HepG2 (cell line): ENCODE measurements around the gene SIRT6. TPM values are rescaled to one million over a fixed set of nuclear protein-coding genes. Genes with fewer than 3 reads are reported as not detected.

Experiments used
- BRCA1 ChIP-seq: sonication (generic); formaldehyde crosslinking; IDR thresholded peaks from 2 replicates; pipeline ENCODE4 v1.4.0; 2020; ENCODE audit warnings: missing genetic modification reagents
- IRF2 ChIP-seq: IDR thresholded peaks from 2 replicates; pipeline ENCODE4 v1.6.1; 2018; ENCODE audit warnings: missing genetic modification reagents, missing compliant biosample characterization
- MLLT10 ChIP-seq: sonication (generic); formaldehyde crosslinking; IDR thresholded peaks from 2 replicates; pipeline ENCODE4 v1.4.0; 2020; ENCODE audit warnings: missing genetic modification reagents
- POLR2A ChIP-seq, 2 experiments: IDR thresholded peaks; 2 replicates each; pipeline ENCODE4 v1.6.1; 2011; ENCODE audit warnings: low read depth in 2 of 2, low read length in 2 of 2, mild to moderate bottlenecking in 1 of 2, moderate library complexity in 1 of 2; ENCODE audit not compliant: insufficient read depth in 1 of 2
- RFX1 ChIP-seq: fragments of 450-650 bp; IDR thresholded peaks from 2 replicates; pipeline ENCODE4 v1.6.1; 2017
- SALL1 ChIP-seq: sonication (generic); formaldehyde crosslinking; IDR thresholded peaks from 2 replicates; pipeline ENCODE4 v1.8.0; 2022; ENCODE audit warnings: mild to moderate bottlenecking, missing genetic modification reagents
- SMAD1 ChIP-seq: sonication (generic); formaldehyde crosslinking; IDR thresholded peaks from 2 replicates; pipeline ENCODE4 v1.4.0; 2020; ENCODE audit warnings: missing genetic modification reagents, low read depth, mild to moderate bottlenecking, borderline replicate concordance
- STAT5B ChIP-seq: sonication (generic); formaldehyde crosslinking; IDR thresholded peaks from 2 replicates; pipeline ENCODE4 v1.4.0; 2020; ENCODE audit warnings: missing genetic modification reagents
- TRIM24 ChIP-seq: sonication (generic); formaldehyde crosslinking; IDR thresholded peaks from 2 replicates; pipeline ENCODE4 v1.8.0; 2022; ENCODE audit warnings: mild to moderate bottlenecking, missing genetic modification reagents
- ZFP36L2 ChIP-seq: sonication (generic); formaldehyde crosslinking; IDR thresholded peaks from 2 replicates; pipeline ENCODE4 v1.4.0; 2020; ENCODE audit warnings: missing genetic modification reagents
- ZFP82 ChIP-seq: sonication (generic); formaldehyde crosslinking; IDR thresholded peaks from 2 replicates; pipeline ENCODE4 v1.5.1; 2020; ENCODE audit warnings: mild to moderate bottlenecking, missing genetic modification reagents, borderline replicate concordance
- ZSCAN31 ChIP-seq: sonication (generic); formaldehyde crosslinking; IDR thresholded peaks from 2 replicates; pipeline ENCODE4 v1.5.0; 2020; ENCODE audit warnings: low read depth, mild to moderate bottlenecking, missing genetic modification reagents
- polyA plus RNA-seq, 8 experiments: library from polyadenylated mRNA; depleted of rRNA in 3 of 8; stranded (reverse) in 7 of 8; unstranded in 1 of 8; fragments of >200 nt; fragmentation: Illumina TruSeq in 4 of 8; extraction: Trizol in 4 of 8; gene quantifications; 2 replicates each; pipeline versions ENCODE4 v1.2.1 to v1.2.3, GENCODE V29; 2011 to 2016; ENCODE audit warnings: low read depth in 4 of 8, missing spikeins in 1 of 8, mixed read lengths in 1 of 8; ENCODE audit not compliant: insufficient read depth in 1 of 8
- total RNA-seq, 5 experiments: library from RNA; depleted of rRNA; stranded (reverse); fragments of >200 nt; fragmentation: Illumina TruSeq; extraction: Trizol; gene quantifications; 2 replicates each; pipeline ENCODE4 v1.2.3, GENCODE V29; 2016; ENCODE audit warnings: low read depth in 1 of 5
- TF ChIP-seq, protein P1 (sequence below): sonication (generic); formaldehyde crosslinking; IDR thresholded peaks from 2 replicates; pipeline ENCODE4 v1.5.1; 2020; ENCODE audit warnings: mild to moderate bottlenecking, missing genetic modification reagents, moderate library complexity
- TF ChIP-seq, protein P2 (sequence below): sonication (generic); formaldehyde crosslinking; IDR thresholded peaks from 2 replicates; pipeline ENCODE4 v1.8.1; 2023; ENCODE audit warnings: mild to moderate bottlenecking, missing genetic modification reagents
- TF ChIP-seq, protein P3 (sequence below): sonication (generic); formaldehyde crosslinking; IDR thresholded peaks from 2 replicates; pipeline ENCODE4 v1.5.0; 2020; ENCODE audit warnings: mild to moderate bottlenecking, missing genetic modification reagents
- TF ChIP-seq, protein P4 (sequence below): conservative IDR thresholded peaks from 2 replicates; pipeline ENCODE4 v1.6.1; 2018; ENCODE audit warnings: missing genetic modification reagents
- TF ChIP-seq, protein P5 (sequence below): sonication (generic); formaldehyde crosslinking; IDR thresholded peaks from 2 replicates; pipeline ENCODE4 v1.4.0; 2020; ENCODE audit warnings: missing genetic modification reagents, borderline replicate concordance
- TF ChIP-seq, protein P6 (sequence below): sonication (generic); formaldehyde crosslinking; IDR thresholded peaks from 2 replicates; pipeline ENCODE4 v1.5.0; 2020; ENCODE audit warnings: mild to moderate bottlenecking, missing genetic modification reagents, borderline replicate concordance

Gene SIRT6
- total and polyA plus RNA-seq, 2 of the 13 experiments (the other 11 are each of a cell fraction or from before 2014, with no cell fraction given), result 11.0 to 18.4 TPM

DNA sequence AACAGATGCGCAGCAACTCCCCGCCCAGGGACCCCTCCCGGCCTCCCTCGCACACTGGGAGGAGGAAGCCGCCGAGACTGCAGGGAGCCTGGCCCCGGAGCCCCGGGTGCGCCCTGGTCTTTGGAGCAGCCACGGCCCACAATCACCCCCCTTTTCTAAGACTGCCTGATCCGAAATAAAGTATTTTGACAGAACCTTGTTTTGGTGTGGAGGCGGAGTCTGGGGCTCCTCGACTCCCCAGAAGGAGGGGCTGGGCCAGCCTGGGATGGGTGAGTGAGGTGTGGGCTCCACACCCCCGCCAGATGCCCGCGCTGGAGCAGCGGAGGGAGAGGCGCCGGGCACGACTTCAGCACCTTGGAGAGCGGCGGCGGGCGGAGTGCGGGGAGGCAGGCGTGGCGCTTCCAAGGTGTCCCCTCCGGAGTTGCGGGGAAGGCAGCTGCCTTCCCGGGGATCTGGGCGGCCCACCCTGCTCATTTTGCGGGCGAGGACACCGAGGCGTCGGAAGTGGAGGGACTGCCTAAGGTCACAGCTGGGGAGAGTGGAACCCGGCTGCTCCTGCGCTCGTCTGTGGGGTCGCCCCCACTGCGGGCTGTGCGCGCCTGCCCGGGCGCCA lies 9.4 kb downstream of the SIRT6 start (continued):
- TF ChIP-seq, protein P1, sequence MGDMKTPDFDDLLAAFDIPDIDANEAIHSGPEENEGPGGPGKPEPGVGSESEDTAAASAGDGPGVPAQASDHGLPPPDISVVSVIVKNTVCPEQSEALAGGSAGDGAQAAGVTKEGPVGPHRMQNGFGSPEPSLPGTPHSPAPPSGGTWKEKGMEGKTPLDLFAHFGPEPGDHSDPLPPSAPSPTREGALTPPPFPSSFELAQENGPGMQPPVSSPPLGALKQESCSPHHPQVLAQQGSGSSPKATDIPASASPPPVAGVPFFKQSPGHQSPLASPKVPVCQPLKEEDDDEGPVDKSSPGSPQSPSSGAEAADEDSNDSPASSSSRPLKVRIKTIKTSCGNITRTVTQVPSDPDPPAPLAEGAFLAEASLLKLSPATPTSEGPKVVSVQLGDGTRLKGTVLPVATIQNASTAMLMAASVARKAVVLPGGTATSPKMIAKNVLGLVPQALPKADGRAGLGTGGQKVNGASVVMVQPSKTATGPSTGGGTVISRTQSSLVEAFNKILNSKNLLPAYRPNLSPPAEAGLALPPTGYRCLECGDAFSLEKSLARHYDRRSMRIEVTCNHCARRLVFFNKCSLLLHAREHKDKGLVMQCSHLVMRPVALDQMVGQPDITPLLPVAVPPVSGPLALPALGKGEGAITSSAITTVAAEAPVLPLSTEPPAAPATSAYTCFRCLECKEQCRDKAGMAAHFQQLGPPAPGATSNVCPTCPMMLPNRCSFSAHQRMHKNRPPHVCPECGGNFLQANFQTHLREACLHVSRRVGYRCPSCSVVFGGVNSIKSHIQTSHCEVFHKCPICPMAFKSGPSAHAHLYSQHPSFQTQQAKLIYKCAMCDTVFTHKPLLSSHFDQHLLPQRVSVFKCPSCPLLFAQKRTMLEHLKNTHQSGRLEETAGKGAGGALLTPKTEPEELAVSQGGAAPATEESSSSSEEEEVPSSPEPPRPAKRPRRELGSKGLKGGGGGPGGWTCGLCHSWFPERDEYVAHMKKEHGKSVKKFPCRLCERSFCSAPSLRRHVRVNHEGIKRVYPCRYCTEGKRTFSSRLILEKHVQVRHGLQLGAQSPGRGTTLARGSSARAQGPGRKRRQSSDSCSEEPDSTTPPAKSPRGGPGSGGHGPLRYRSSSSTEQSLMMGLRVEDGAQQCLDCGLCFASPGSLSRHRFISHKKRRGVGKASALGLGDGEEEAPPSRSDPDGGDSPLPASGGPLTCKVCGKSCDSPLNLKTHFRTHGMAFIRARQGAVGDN (CRISPR knock-in tag), result peak; percentile 53
- TF ChIP-seq SMAD1 (CRISPR knock-in tag), result no peak
- peak; percentile 84 for TF ChIP-seq SALL1 (CRISPR knock-in tag)
- TF ChIP-seq, protein P2, sequence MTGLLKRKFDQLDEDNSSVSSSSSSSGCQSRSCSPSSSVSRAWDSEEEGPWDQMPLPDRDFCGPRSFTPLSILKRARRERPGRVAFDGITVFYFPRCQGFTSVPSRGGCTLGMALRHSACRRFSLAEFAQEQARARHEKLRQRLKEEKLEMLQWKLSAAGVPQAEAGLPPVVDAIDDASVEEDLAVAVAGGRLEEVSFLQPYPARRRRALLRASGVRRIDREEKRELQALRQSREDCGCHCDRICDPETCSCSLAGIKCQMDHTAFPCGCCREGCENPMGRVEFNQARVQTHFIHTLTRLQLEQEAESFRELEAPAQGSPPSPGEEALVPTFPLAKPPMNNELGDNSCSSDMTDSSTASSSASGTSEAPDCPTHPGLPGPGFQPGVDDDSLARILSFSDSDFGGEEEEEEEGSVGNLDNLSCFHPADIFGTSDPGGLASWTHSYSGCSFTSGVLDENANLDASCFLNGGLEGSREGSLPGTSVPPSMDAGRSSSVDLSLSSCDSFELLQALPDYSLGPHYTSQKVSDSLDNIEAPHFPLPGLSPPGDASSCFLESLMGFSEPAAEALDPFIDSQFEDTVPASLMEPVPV, result no peak
- TF ChIP-seq ZFP82 (CRISPR knock-in tag), result 0 out of 2 replicates have a peak, but pooled peaks have one; percentile 28
- no peak for TF ChIP-seq TRIM24 (CRISPR knock-in tag)
- peak; percentile 48; the same call in 1 of the 2 replicates for TF ChIP-seq IRF2 (CRISPR knock-in tag)
- TF ChIP-seq, protein P3, sequence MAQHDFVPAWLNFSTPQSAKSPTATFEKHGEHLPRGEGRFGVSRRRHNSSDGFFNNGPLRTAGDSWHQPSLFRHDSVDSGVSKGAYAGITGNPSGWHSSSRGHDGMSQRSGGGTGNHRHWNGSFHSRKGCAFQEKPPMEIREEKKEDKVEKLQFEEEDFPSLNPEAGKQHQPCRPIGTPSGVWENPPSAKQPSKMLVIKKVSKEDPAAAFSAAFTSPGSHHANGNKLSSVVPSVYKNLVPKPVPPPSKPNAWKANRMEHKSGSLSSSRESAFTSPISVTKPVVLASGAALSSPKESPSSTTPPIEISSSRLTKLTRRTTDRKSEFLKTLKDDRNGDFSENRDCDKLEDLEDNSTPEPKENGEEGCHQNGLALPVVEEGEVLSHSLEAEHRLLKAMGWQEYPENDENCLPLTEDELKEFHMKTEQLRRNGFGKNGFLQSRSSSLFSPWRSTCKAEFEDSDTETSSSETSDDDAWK (CRISPR knock-in tag), result no peak
- no peak for TF ChIP-seq BRCA1 (CRISPR knock-in tag)
- TF ChIP-seq ZSCAN31 (CRISPR knock-in tag), result 0 out of 2 replicates have a peak, but pooled peaks have one; percentile 59
- TF ChIP-seq, protein P4, sequence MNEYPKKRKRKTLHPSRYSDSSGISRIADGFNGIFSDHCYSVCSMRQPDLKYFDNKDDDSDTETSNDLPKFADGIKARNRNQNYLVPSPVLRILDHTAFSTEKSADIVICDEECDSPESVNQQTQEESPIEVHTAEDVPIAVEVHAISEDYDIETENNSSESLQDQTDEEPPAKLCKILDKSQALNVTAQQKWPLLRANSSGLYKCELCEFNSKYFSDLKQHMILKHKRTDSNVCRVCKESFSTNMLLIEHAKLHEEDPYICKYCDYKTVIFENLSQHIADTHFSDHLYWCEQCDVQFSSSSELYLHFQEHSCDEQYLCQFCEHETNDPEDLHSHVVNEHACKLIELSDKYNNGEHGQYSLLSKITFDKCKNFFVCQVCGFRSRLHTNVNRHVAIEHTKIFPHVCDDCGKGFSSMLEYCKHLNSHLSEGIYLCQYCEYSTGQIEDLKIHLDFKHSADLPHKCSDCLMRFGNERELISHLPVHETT (CRISPR knock-in tag), result peak; percentile 45; the same call in 1 of the 2 replicates
- TF ChIP-seq, protein P5, sequence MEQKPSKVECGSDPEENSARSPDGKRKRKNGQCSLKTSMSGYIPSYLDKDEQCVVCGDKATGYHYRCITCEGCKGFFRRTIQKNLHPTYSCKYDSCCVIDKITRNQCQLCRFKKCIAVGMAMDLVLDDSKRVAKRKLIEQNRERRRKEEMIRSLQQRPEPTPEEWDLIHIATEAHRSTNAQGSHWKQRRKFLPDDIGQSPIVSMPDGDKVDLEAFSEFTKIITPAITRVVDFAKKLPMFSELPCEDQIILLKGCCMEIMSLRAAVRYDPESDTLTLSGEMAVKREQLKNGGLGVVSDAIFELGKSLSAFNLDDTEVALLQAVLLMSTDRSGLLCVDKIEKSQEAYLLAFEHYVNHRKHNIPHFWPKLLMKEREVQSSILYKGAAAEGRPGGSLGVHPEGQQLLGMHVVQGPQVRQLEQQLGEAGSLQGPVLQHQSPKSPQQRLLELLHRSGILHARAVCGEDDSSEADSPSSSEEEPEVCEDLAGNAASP (CRISPR knock-in tag), result peak; percentile 65; the same call in 1 of the 2 replicates
- TF ChIP-seq RFX1, result no peak
- 0 out of 2 replicates have a peak, but pooled peaks have one; percentile 66 for TF ChIP-seq STAT5B (CRISPR knock-in tag)
- TF ChIP-seq, protein P6, sequence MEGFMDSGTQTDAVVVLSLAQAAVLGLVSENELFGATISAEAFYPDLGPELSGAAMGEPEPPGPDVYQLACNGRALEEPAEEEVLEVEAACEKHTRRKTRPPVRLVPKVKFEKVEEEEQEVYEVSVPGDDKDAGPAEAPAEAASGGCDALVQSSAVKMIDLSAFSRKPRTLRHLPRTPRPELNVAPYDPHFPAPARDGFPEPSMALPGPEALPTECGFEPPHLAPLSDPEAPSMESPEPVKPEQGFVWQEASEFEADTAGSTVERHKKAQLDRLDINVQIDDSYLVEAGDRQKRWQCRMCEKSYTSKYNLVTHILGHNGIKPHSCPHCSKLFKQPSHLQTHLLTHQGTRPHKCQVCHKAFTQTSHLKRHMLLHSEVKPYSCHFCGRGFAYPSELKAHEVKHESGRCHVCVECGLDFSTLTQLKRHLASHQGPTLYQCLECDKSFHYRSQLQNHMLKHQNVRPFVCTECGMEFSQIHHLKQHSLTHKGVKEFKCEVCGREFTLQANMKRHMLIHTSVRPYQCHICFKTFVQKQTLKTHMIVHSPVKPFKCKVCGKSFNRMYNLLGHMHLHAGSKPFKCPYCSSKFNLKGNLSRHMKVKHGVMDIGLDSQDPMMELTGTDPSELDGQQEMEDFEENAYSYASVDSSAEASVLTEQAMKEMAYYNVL (CRISPR knock-in tag), result no peak
- no peak for TF ChIP-seq POLR2A (IDR thresholded peaks at IDR 0.05; ENCODE audit: insufficient read depth in 1 of 2, low read depth in 2 of 2, low read length in 2 of 2)
- no peak for TF ChIP-seq ZFP36L2 (CRISPR knock-in tag)
- TF ChIP-seq MLLT10 (CRISPR knock-in tag), result no peak
